ENCODE results near the gene PDE2A. TPM values are rescaled to one million over a fixed set of nuclear protein-coding genes. Genes with fewer than 3 reads are reported as not detected.
"Not testable (repeated sequence)": the region's sequence is repeated elsewhere in the genome, so short reads cannot be mapped to it uniquely, and the experiment has no call there.

PDE2A gene
- total RNA-seq, 1 experiment from 2014 or later = not detected

- H3K36me3 ChIP-seq; DNase-seq (ENCODE audit: low read depth in 1 of 2, low spot score in 2 of 2); H3K27ac ChIP-seq; H3K27me3 ChIP-seq (replicated peaks); H3K9me3 ChIP-seq (replicated peaks); H3K4me1 ChIP-seq (replicated peaks); H3K4me3 ChIP-seq: not testable (repeated sequence)
Observed at GRCh38 chr11:72555014-72555522, 119.2 kb downstream of the PDE2A start.

GRCh38 chr11:72553706-72554105 is 120.5 kb downstream of the PDE2A start:
- no peaks in the 10 kb centered on the region for H3K27me3 ChIP-seq (replicated peaks)
- DNase-seq (ENCODE audit: low read depth in 1 of 2, low spot score in 2 of 2) = no peak
- H3K9me3 ChIP-seq (replicated peaks) = no peaks in the 10 kb centered on the region
- no peak overlapping the region for H3K4me3 ChIP-seq
- H3K4me1 ChIP-seq (replicated peaks) = no peaks in the 10 kb centered on the region
- H3K27ac ChIP-seq = no peak overlapping the region
- no peaks in the 10 kb centered on the region for H3K36me3 ChIP-seq

GRCh38 chr11:72552399-72552910 is 121.8 kb downstream of the PDE2A start:
- Histone ChIP-seq H3K9me3 (replicated peaks) (no peaks in the 10 kb centered on the region), H3K4me1 (replicated peaks) (no peaks in the 10 kb centered on the region), H3K4me3 (no peak overlapping the region), H3K27me3 (replicated peaks) (no peaks in the 10 kb centered on the region), H3K36me3 (no peaks in the 10 kb centered on the region), H3K27ac (no peak overlapping the region)
- DNase-seq (ENCODE audit: low read depth in 1 of 2, low spot score in 2 of 2) = no peak

GRCh38 chr11:72551571-72551970 is 122.7 kb downstream of the PDE2A start:
- H3K27ac ChIP-seq = no peak overlapping the region
- H3K4me1 ChIP-seq (replicated peaks) = no peaks in the 10 kb centered on the region
- no peaks in the 10 kb centered on the region for H3K9me3 ChIP-seq (replicated peaks)
- no peak overlapping the region for H3K4me3 ChIP-seq
- DNase-seq (ENCODE audit: low read depth in 1 of 2, low spot score in 2 of 2) = no peak
- H3K36me3 ChIP-seq = no peaks in the 10 kb centered on the region
- H3K27me3 ChIP-seq (replicated peaks) = no peaks in the 10 kb centered on the region

GRCh38 chr11:72548463-72548862 is 125.8 kb downstream of the PDE2A start:
- H3K4me3 ChIP-seq = no peak overlapping the region
- DNase-seq (ENCODE audit: low read depth in 1 of 2, low spot score in 2 of 2) = no peak
- H3K36me3 ChIP-seq = no peaks in the 10 kb centered on the region
- H3K27me3 ChIP-seq (replicated peaks) = no peaks in the 10 kb centered on the region
- no peaks in the 10 kb centered on the region for H3K9me3 ChIP-seq (replicated peaks)
- no peaks in the 10 kb centered on the region for H3K4me1 ChIP-seq (replicated peaks)
- no peak overlapping the region for H3K27ac ChIP-seq

GRCh38 chr11:72546866-72547265 is 127.4 kb downstream of the PDE2A start:
- H3K27ac ChIP-seq = no peak overlapping the region
- no peaks in the 10 kb centered on the region for H3K9me3 ChIP-seq (replicated peaks)
- no peak overlapping the region for H3K4me3 ChIP-seq
- no peaks in the 10 kb centered on the region for H3K36me3 ChIP-seq
- no peaks in the 10 kb centered on the region for H3K4me1 ChIP-seq (replicated peaks)
- no peak for DNase-seq (ENCODE audit: low read depth in 1 of 2, low spot score in 2 of 2)
- H3K27me3 ChIP-seq (replicated peaks) = no peaks in the 10 kb centered on the region

GRCh38 chr11:72544589-72544988 is 129.6 kb downstream of the PDE2A start:
- Histone ChIP-seq H3K4me3 (no peak overlapping the region), H3K27me3 (replicated peaks) (no peaks in the 10 kb centered on the region), H3K36me3 (no peaks in the 10 kb centered on the region), H3K9me3 (replicated peaks) (no peaks in the 10 kb centered on the region), H3K27ac (no peak overlapping the region), H3K4me1 (replicated peaks) (no peaks in the 10 kb centered on the region)
- no peak for DNase-seq (ENCODE audit: low read depth in 1 of 2, low spot score in 2 of 2)

- no peaks in the 10 kb centered on the region for H3K36me3 ChIP-seq
- no peaks in the 10 kb centered on the region for H3K4me1 ChIP-seq (replicated peaks)
- no peak overlapping the region for H3K4me3 ChIP-seq
- H3K27me3 ChIP-seq (replicated peaks) = no peaks in the 10 kb centered on the region
- no peaks in the 10 kb centered on the region for H3K9me3 ChIP-seq (replicated peaks)
- H3K27ac ChIP-seq = no peak overlapping the region
- no peak for DNase-seq (ENCODE audit: low read depth in 1 of 2, low spot score in 2 of 2)
Observed at GRCh38 chr11:72543849-72544542, 130.2 kb downstream of the PDE2A start.

- Histone ChIP-seq H3K27me3 (replicated peaks) (no peaks in the 10 kb centered on the region), H3K9me3 (replicated peaks) (no peaks in the 10 kb centered on the region), H3K36me3 (no peaks in the 10 kb centered on the region)
Observed at GRCh38 chr11:72541257-72541974, 132.8 kb downstream of the PDE2A start.

DNA sequence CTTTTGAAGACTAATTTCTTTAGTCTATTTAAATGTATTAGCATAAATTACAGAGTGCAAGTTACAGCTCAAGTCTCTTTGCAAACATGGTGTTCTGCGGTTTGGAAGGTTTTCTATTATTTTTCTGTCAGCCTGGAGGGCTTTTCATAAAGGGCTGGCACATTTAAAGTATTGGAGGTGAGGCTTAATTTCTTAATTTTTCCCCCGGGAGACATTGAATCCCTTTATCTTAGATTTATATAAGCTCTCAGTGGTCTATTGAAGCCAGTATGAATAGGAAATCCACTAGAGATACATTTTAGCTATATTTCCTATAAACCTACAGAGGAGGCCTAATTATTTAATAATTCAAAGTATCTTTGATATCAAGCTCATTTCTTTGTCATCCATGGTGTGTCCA is 137.2 kb downstream of the PDE2A start:
- Histone ChIP-seq H3K27me3 (replicated peaks) (no peaks in the 10 kb centered on the region), H3K27ac (no peak overlapping the region), H3K36me3 (no peaks in the 10 kb centered on the region), H3K9me3 (replicated peaks) (no peaks in the 10 kb centered on the region), H3K4me1 (replicated peaks) (no peaks in the 10 kb centered on the region), H3K4me3 (no peak overlapping the region)
- DNase-seq (ENCODE audit: low read depth in 1 of 2, low spot score in 2 of 2) = no peak

More at GRCh38 chr11:72541257-72541974, 132.8 kb downstream of the PDE2A start:
- DNase-seq (ENCODE audit: low read depth in 1 of 2, low spot score in 2 of 2) = no peak
- Histone ChIP-seq H3K27ac (no peak overlapping the region), H3K4me1 (replicated peaks) (no peaks in the 10 kb centered on the region), H3K4me3 (no peak overlapping the region)

GRCh38 chr11:72535194-72535547 is 139.1 kb downstream of the PDE2A start:
- no peaks in the 10 kb centered on the region for H3K9me3 ChIP-seq (replicated peaks)
- H3K27me3 ChIP-seq (replicated peaks) = no peaks in the 10 kb centered on the region
- H3K27ac ChIP-seq = no peak overlapping the region
- H3K4me1 ChIP-seq (replicated peaks) = no peaks in the 10 kb centered on the region
- no peak for DNase-seq (ENCODE audit: low read depth in 1 of 2, low spot score in 2 of 2)
- no peaks in the 10 kb centered on the region for H3K36me3 ChIP-seq
- H3K4me3 ChIP-seq = no peak overlapping the region

DNA sequence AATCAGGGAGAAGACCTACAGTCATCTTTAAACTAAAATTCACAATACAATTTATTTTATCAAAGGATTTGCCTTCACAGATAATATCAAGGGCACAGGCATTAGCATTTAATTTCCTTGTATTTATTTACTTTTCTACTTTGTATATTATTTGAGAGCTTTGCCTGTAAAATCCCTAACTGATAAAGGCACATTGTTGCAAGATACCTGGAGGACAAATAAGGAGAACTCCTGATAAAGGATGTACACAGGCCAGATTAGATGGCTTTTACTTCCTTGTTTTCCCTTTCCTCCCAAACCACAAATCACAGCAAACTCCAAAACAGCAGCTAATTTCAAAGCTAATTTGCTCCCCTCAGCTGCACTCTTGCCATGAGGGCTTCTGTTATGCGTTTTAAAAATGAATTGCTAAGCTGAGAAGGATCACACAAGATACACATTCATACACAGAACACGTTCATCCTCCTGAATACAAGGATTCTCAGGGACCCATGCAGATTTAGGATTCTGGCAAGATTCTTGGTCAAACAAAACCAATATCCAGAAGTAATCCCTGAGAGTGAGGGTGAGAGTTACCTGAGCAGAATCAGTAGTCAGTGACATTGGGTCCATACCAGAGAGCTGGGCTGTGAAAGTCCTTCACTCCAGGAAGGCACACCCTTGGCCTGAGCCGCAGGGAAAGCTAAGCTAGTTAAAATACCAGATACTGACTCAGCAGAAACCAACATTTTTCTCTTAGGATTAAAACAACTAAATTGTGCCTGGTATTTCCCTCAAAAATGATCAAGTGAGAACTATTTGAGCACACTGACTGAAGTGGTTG is 139.6 kb downstream of the PDE2A start:
- Histone ChIP-seq H3K36me3 (no peaks in the 10 kb centered on the region), H3K27me3 (replicated peaks) (no peaks in the 10 kb centered on the region), H3K4me1 (replicated peaks) (no peaks in the 10 kb centered on the region), H3K27ac (no peak overlapping the region), H3K4me3 (no peak overlapping the region), H3K9me3 (replicated peaks) (no peaks in the 10 kb centered on the region)
- DNase-seq (ENCODE audit: low read depth in 1 of 2, low spot score in 2 of 2) = no peak

DNA sequence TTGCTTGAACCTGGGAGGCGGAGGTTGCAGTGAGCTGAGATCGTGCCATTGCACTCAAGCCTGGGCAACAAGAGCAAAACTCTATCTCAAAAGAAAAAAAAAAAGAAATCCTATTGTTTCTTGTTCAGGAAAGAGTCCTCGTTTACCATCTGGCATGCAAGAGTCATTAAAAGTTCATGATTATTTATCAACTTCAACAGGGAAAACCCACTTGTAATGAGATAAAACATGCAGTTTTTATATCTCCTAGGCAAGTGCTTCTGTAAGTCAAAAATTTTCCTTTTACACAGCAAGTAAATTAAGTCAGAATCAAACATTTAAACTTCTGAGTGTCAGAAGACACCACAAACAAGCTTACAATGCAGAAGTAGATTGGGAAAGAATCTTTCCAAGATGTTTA is 145.2 kb downstream of the PDE2A start:
- Histone ChIP-seq H3K27ac (no peak overlapping the region), H3K9me3 (replicated peaks) (no peaks in the 10 kb centered on the region), H3K4me3 (no peak overlapping the region), H3K4me1 (replicated peaks) (no peaks in the 10 kb centered on the region), H3K36me3 (no peaks in the 10 kb centered on the region), H3K27me3 (replicated peaks) (no peaks in the 10 kb centered on the region)
- DNase-seq (ENCODE audit: low read depth in 1 of 2, low spot score in 2 of 2) = no peak

DNA sequence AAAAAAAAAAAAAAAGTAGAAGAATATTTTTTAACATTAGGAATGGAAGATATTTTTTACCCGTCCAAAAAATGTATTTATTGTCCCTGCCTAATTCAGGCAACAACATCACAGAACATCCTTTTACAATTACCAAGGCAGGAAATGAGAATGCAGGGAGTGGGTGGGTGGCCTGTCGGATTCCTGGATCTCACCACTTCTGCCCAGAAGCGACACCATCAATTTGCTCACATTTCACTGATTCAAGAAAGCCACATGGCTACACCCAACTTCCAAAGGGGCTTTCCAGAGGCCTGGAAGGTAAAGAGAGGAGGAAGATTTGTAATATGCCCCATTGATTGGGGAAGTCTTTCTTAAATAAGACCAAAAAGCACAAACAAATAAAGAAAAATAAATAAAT is 146.1 kb downstream of the PDE2A start:
- Histone ChIP-seq H3K9me3 (replicated peaks) (no peaks in the 10 kb centered on the region), H3K4me1 (replicated peaks) (no peaks in the 10 kb centered on the region), H3K4me3 (no peak overlapping the region), H3K27ac (no peak overlapping the region), H3K27me3 (replicated peaks) (no peaks in the 10 kb centered on the region), H3K36me3 (no peaks in the 10 kb centered on the region)
- no peak for DNase-seq (ENCODE audit: low read depth in 1 of 2, low spot score in 2 of 2)

Data from SJSA1 (cell line).